ENCODE results near the gene RRP8. TPM values are rescaled to one million over a fixed set of nuclear protein-coding genes. Genes with fewer than 3 reads are reported as not detected.

The RRP8 gene
- total and polyA plus RNA-seq, 10 donors: 17.0 to 28.4 (median 23.6) TPM

GRCh38 chr11:6602096-6602940, 1.1 kb downstream of the RRP8 start:
- TF ChIP-seq, protein P1, sequence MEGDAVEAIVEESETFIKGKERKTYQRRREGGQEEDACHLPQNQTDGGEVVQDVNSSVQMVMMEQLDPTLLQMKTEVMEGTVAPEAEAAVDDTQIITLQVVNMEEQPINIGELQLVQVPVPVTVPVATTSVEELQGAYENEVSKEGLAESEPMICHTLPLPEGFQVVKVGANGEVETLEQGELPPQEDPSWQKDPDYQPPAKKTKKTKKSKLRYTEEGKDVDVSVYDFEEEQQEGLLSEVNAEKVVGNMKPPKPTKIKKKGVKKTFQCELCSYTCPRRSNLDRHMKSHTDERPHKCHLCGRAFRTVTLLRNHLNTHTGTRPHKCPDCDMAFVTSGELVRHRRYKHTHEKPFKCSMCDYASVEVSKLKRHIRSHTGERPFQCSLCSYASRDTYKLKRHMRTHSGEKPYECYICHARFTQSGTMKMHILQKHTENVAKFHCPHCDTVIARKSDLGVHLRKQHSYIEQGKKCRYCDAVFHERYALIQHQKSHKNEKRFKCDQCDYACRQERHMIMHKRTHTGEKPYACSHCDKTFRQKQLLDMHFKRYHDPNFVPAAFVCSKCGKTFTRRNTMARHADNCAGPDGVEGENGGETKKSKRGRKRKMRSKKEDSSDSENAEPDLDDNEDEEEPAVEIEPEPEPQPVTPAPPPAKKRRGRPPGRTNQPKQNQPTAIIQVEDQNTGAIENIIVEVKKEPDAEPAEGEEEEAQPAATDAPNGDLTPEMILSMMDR (IDR thresholded peaks at IDR 0.05 in 8 of 11, conservative IDR thresholded peaks at IDR 0.05 in 3 of 11): no peak
- H3K36me3 ChIP-seq: peaks cover 0 to 63% (median 39%) of the 10 kb centered on the region in 6 donors
- peak overlapping the region in 7 of 8 donors; percentile 90 to 98 (median 94) for H3K27ac ChIP-seq
- WGBS, 5 donors: 51 to 65% (median 56%) methylated on average over 7 of the region's 7 CpGs
- peak overlapping the region; percentile 60 to 91 (median 84) for H3K4me3 ChIP-seq
- DNase-seq: no peak
- no peaks in the 10 kb centered on the region for H3K27me3 ChIP-seq (replicated peaks in 1 of 7)
- no peaks in the 10 kb centered on the region for H3K9me3 ChIP-seq
- H3K4me1 ChIP-seq: peaks cover 48 to 78% (median 61%) of the 10 kb centered on the region in 6 donors
- intact Hi-C loops (cut with DNase I; ENCODE audit: low total_unique reads): loop anchor here (5.0 kb wide), 1 partner anchor 80 kb away; the partner anchor contains the start of gene MRPL17

- Histone ChIP-seq H3K36me3 (peaks cover 0 to 69% (median 49%) of the 10 kb centered on the region in 6 donors), H3K27me3 (replicated peaks in 1 of 7) (no peaks in the 10 kb centered on the region), H3K27ac (no peak overlapping the region), H3K4me3 (no peak overlapping the region), H3K9me3 (no peaks in the 10 kb centered on the region), H3K4me1 (peaks cover 35 to 65% (median 48%) of the 10 kb centered on the region in 6 donors)
- 97 to 98% (median 97%) methylated on average over 11 to 13 of the region's 13 CpGs for WGBS, 5 donors
- DNase-seq: no peak
- intact Hi-C loops (cut with DNase I; ENCODE audit: low total_unique reads): loop anchor here (5.0 kb wide), 1 partner anchor 81 kb away; the partner anchor contains the start of gene MRPL17
- TF ChIP-seq POLR2A (IDR thresholded peaks at IDR 0.05) (no peak), POLR2AphosphoS5 (IDR thresholded peaks at IDR 0.05) (no peak)
- TF ChIP-seq, protein P1 (IDR thresholded peaks at IDR 0.05 in 8 of 11, conservative IDR thresholded peaks at IDR 0.05 in 3 of 11): no peak
These were observed 2.4 kb downstream of the RRP8 start for GRCh38 chr11:6601041-6601461.

DNA sequence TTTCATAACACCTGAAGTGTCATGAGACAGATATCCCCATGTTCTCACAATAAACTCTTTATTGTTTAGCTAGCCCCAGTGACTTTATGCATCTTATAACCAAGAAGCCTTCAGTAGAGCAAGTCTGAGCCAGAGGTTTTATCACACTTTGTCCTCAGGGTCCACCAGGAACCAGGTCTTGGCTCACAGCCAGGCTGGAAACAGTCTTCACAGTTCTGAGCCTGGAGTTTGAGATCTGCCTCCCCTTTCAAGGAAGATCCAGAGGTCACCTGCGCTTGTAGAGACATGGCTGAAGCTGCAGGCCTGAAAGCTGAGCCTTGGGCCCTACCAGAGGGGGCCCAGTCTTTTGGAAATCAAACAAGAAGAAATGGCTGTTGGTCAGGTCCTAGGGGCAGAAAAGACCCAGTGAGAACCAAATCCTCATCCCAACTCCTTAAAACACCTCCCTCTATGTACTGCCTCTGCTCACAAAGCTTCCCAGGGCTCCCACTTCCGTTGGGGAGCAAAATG, 3.5 kb downstream of the RRP8 start:
- WGBS, 5 donors: 88 to 92% (median 89%) methylated on average over 2 of the region's 2 CpGs
- H3K36me3 ChIP-seq: peaks cover 0 to 70% (median 53%) of the 10 kb centered on the region in 6 donors
- no peak for DNase-seq
- TF ChIP-seq POLR2A (IDR thresholded peaks at IDR 0.05): no peak
- TF ChIP-seq, protein P1 (IDR thresholded peaks at IDR 0.05 in 8 of 11, conservative IDR thresholded peaks at IDR 0.05 in 3 of 11): no peak
- no peak for TF ChIP-seq POLR2AphosphoS5 (IDR thresholded peaks at IDR 0.05)
- H3K4me3 ChIP-seq: no peak overlapping the region
- peaks cover 24 to 54% (median 37%) of the 10 kb centered on the region in 6 donors for H3K4me1 ChIP-seq
- H3K27me3 ChIP-seq (replicated peaks in 1 of 7): no peaks in the 10 kb centered on the region
- intact Hi-C loops (cut with DNase I; ENCODE audit: low total_unique reads): loop anchor here (5.0 to 10.0 kb wide), 2 partner anchors 65 to 82 kb away; partner anchors contain the start of gene MRPL17
- H3K9me3 ChIP-seq: no peaks in the 10 kb centered on the region
- H3K27ac ChIP-seq: no peak overlapping the region

- H3K4me3 ChIP-seq: no peak overlapping the region
- peaks cover 0 to 75% (median 55%) of the 10 kb centered on the region in 6 donors for H3K36me3 ChIP-seq
- no peak for DNase-seq
- TF ChIP-seq POLR2AphosphoS5 (IDR thresholded peaks at IDR 0.05) (no peak), POLR2A (IDR thresholded peaks at IDR 0.05) (no peak)
- TF ChIP-seq, protein P1 (IDR thresholded peaks at IDR 0.05 in 8 of 11, conservative IDR thresholded peaks at IDR 0.05 in 3 of 11): no peak
- WGBS, 5 donors: 75 to 92% (median 84%) methylated on average over 1 of the region's 1 CpG
- H3K9me3 ChIP-seq: no peaks in the 10 kb centered on the region
- no peaks in the 10 kb centered on the region for H3K27me3 ChIP-seq (replicated peaks in 1 of 7)
- H3K27ac ChIP-seq: no peak overlapping the region
- H3K4me1 ChIP-seq: peaks cover 19 to 49% (median 32%) of the 10 kb centered on the region in 6 donors
- intact Hi-C loops (cut with DNase I; ENCODE audit: low total_unique reads): loop anchor here (10.0 kb wide), 1 partner anchor 65 kb away; no protein-coding TSS in a partner anchor
These were observed 4.0 kb downstream of the RRP8 start for GRCh38 chr11:6599449-6599848.
